Caki2 (cell line): ENCODE measurements around the gene POFUT2. TPM values are rescaled to one million over a fixed set of nuclear protein-coding genes. Genes with fewer than 3 reads are reported as not detected.

Source experiments
- DNase-seq: peaks from one replicate; pipeline ENCODE4 v3.0.0-alpha.2; 2015; ENCODE audit warnings: low read depth
- in situ Hi-C: cut with HindIII; loops from 2 replicates; pipeline ENCODE4 v1.10.0; 2016; ENCODE audit warnings: low sequenced_read_pairs, low pct_unique_long_range_greater_than_20kb, mixed read lengths
- total RNA-seq: library from RNA; depleted of rRNA; stranded (reverse); fragments of >200 nt; shearing (Covaris generic); gene quantifications from 2 replicates; pipeline ENCODE4 v1.2.3, GENCODE V29; 2014; ENCODE audit warnings: low replicate concordance; rRNA removed

Gene POFUT2
- total RNA-seq, 1 experiment from 2014 or later = 35.2 TPM

- in situ Hi-C loops = no loop called here
- no peak for DNase-seq
Measured at GRCh38 chr21:45225741-45226327, 61.9 kb downstream of the POFUT2 start.

- in situ Hi-C loops = no loop called here
- no peak for DNase-seq
Measured at GRCh38 chr21:45225041-45225740, 62.5 kb downstream of the POFUT2 start.

GRCh38 chr21:45224189-45224938 is 63.3 kb downstream of the POFUT2 start:
- in situ Hi-C loops = no loop called here
- no peak for DNase-seq

DNA sequence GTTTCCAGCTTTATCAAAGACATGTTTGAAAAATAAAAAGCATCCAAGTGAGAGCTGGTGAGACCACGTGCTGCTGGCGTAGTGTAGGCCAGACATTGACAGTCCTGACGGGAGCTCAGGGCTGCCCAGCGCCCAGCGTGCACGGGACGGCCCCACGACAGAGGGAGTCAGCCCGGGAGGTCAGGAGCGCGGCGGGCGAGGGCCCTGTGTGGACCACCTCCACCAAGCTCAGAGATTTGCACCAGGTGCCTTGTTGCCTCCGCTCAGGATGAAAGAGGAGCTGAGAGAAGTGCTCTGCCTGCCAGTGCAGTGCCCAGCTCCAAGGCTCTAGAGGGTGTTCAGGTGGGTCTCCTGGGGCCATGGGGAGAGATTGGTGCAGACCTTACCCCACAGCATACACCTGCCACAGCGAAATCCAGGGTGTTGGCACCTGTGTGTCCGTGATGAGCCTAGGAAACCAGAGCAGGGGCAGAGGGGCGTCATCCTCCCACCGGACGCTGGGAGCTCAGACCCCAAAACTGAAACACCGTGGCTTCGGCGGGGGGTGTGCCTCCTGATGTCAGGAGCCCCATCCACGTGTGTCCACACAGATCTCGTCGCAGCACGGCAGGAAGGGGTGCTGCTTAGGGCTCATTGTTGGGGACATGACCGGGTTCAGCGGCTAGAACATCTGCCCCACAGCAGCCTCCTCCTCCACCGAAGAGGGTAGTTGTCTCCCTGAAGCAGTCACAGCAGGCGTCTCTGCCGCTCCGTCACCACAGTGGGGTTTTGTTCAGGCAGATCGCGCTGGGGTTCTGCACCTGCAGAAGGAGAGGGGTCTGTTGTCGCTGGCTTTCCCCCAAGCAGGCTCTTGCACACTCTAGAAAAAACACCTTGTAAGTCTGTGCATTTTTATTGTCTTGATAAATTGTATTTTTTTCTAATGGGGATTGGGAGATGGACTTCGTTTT is 64.2 kb downstream of the POFUT2 start:
- no peak for DNase-seq
- in situ Hi-C loops = no loop called here

- in situ Hi-C loops = no loop called here
- DNase-seq = no peak
Measured at GRCh38 chr21:45222001-45222400, 65.7 kb downstream of the POFUT2 start.

DNA sequence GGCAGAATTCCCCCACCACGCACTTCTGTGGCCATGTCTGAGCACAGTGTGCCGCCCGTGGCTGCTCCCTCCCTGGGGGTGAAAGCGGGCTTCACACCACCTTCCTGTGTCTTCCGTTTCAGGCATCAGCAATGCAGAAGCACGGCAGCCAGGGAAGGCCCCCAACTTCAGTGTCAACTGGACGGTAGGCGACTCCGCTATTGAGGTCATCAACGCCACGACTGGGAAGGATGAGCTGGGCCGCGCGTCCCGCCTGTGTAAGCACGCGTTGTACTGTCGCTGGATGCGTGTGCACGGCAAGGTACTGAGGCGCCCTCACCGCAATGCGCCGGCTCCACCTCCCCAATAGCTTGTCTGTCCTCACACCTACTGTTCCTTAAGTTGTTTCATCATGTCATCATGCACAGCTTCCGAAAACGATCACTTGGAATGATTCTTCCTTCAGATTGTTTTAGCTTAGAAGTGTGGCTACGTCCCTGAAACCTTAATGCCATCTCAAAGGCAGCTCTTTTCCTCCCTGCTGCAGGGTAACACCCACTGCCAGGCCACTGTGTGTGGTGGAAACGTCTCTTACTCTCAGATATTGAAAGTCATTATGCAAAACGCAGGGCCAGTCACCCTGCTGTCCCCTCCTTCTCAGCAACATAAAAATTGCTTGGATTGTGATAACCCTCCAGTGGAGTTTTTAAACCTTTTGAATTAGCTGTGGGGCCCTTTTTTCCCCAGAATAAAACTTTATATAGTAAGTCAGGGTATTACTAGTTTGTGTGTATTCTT is 66.8 kb downstream of the POFUT2 start:
- DNase-seq = no peak
- in situ Hi-C loops = no loop called here

GRCh38 chr21:45220071-45220481 is 67.6 kb downstream of the POFUT2 start:
- no peak for DNase-seq
- in situ Hi-C loops = no loop called here

GRCh38 chr21:45219517-45219916 is 68.2 kb downstream of the POFUT2 start:
- in situ Hi-C loops = no loop called here
- no peak for DNase-seq

DNA sequence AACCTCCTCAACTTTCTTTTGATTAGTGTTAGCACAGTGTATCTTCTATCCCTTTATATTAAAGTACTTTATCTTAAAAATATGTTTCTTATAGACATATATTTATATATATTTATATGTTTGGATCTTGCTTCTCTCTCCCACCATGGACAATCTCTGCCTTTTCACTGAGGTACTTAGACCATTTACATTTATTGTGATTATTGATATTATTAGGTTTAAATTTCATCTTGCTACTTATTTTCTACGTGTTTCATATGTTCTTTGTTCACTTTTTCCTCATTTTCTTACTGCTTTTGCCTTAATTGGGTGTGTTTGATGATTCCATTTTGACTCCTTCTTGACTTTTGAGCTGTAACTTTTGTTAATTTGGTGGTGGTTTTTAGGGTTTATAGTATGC is 70.7 kb downstream of the POFUT2 start:
- in situ Hi-C loops = no loop called here
- no peak for DNase-seq

- DNase-seq = no peak
- in situ Hi-C loops = no loop called here
Measured at GRCh38 chr21:45215213-45215612, 72.5 kb downstream of the POFUT2 start.

Other genes with a start within 250 kb of the POFUT2 start
- gene ADARB1, start 213.3 kb downstream of the POFUT2 start, total RNA-seq = 1.7 and 5.0 TPM in 2 replicates
- gene COL18A1, start 117.3 kb upstream of the POFUT2 start, total RNA-seq = 809 and 838 TPM in 2 replicates